HG03442 (cell line): ENCODE results near the gene A3GALT2.

Source experiments
- ATAC-seq: cut with Tn5 transposase; IDR thresholded peaks from one replicate; pipeline ENCODE4 v1.9.1; 2021; ENCODE audit warnings: mild to moderate bottlenecking, moderate library complexity; ENCODE audit not compliant: unreplicated experiment

Gene A3GALT2

DNA sequence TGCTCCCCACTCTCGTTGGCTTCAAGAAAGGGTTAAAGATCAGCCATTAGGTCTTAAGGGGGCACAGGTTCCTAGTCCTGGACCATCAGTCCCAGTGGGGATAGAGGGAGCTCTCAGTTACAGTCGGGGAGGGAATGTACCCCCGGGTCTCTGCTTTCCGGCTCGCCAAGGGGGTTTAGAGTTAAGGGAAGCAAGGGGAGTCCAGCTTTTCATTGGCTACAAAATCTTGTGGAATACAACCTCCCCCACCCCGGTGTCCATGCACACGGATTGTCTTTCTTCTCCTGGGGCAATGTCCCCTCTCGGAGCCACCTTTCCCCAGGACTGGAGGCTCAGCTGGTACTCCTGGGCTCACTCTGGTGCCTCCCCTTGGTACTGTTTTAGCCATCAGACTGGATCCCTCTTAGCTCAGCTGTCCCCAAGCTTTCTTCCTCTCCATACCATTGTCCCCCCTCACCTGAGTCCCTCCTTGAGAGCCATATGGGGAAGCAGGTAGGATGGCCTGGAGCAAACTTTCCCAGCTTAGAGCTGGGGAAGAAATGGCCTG is at the start of gene A3GALT2:
Gene A3GALT2 (minus strand): TSS at position 480 of the 547 bp plus-strand sequence. CDS start 0 bp downstream, at position 480.
- ATAC-seq = no peak

DNA sequence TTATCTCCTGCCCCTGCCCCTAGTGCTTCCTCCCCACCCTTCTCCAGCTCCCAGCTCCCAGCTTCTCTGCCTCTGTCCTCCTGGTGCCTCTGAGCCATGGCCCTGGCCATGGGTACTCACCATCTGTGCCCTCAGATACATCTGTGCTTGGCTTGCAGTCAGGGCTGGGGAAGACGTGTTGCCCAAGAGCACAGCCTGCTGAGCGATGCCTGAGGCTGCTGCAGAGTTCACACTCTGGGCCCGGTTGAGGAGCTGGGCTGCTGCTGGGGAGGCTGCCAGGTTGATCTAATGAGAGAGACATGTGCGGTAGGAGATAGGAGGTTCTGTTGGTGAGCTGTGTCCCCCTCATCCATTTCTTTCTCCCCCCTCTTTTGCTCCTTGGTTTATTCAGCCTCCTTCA is 49.4 kb upstream of the A3GALT2 start:
- ATAC-seq = no peak

DNA sequence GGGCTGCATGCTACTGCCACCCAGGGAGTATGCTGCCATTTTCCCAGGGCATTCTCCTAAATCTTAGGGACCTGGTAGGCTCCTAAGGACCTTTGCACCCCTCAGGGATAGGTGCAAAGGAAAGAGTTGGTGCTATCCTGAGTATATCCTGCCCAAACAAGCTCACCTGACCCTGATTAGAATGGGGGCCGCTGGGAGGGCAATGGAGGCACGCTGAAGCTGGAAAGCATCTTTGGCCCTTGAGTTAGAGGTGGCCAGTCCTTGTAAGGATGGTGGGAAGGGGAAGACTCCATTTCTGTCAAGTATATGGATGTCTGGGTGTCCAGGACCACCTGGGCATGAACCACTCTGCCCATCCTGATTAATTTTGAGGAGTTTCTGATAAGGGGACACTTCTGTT is 48.9 kb upstream of the A3GALT2 start:
- no peak for ATAC-seq

DNA sequence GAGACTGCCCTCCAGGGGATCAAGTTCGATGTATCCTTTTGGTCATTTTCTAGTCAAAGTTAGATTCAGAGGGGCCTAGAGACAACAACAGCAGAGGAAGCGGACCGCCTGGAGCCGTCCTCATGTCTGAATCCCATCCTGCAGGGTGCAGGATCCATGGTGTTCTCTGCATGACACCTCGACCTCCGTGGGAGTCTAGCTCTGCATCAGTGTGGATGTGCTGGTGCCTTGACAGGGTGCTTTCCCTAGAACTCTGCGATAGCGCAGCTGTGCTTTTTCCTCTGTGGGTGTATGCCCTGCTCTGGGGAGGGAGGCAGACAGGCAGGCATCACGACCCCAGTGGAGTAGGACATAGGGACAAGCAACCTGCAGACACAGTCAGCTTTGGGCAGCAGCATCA is 48.2 kb upstream of the A3GALT2 start:
- no peak for ATAC-seq

DNA sequence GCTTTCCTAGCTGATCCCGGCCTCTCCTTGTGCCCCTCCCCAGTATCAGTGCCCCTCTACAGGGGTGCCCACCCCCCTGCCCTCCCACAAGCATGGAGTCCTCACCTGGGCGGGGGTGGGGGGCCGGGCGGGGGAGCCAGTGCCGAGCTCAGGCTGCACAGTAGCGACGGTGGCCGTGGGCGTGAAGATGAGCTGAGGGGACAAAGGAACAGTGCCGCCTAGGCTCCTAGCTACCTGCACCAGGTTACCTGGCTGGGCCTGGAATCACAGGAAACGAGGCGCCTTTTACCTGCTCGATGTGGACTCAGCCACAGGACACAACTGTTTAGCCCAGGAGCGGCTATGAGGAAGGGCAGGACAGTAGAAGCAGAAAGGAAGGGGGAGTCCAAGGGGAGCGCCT is 47.5 kb upstream of the A3GALT2 start:
- ATAC-seq = no peak

DNA sequence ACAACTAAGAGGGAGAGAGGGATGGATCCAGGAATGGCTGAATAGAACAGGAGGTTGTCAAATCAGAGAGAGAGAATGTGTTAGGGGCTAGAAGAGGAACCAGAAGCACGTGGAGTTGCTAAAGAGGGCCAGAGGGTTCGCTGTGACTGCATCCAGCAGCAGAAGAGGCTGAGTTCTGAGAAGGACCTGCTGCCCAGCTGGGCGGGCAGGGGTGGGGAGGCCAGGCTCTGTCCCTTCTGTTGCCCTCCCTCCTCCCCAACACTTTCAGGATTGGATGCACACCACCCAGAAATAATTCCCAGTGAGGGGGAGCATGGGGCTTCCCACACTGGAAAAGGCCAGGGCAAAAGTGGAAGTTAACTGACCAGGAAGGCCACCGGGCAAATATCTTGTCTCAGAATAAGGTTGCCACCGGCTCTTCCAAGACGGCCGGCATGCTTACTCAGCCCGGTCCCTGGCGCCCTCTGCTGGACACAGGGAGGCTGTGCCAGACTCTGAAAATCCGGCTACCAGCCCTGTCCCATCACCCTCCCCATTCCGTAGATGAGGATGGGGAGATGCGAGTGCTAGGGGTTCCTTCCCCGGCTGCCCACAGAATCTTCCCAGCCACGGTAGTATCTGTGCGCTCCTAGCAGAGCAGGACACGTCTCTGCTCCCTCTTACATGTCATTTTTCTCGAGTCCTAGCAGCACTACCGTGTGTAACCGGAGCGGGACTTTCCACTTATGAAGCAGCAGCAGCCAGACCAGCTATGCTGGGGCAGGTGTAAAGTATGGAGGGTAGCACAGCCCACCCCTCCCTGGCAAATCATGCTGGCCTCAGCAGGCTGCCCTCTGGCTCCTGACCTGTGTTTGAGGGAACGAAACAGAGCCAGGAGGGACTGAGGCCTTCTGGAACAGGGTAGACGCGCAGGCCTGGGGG is 46.8 kb upstream of the A3GALT2 start:
- ATAC-seq = no peak

DNA sequence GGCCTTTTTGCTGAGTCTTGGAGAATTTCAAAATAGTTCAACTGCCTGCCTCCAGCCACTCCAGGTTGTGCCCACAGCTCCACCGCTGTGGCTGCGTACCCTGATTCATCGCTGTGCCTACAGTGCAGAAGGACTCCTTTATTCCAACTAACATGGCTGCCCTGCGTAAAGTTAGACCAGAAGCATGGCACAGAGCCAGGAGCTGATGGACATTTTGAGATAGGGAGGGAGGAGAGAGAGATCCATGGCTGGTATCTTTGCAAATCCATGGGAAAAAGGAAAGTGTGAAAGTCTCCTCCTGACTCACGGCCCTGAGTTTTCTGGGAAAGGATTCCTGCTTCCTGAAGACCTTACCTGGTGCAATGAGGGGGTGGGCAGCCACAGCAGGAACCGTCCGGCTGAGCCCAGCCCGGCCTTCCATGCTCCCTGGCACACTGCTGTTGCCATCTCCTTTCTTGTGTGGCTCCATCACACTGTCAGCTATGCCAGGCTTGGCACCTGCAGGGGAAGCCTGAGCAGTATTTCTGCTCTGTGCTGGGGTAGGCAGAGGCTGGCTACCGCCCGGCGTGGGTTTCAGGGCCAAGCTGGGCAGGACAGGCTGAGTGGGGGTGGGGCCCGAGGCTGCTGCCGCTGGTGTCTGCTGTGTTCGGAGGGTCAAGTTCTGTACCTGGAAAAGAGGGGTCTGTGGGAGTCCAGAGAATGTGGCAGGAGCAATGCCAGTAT is 46.0 kb upstream of the A3GALT2 start:
- no peak for ATAC-seq

DNA sequence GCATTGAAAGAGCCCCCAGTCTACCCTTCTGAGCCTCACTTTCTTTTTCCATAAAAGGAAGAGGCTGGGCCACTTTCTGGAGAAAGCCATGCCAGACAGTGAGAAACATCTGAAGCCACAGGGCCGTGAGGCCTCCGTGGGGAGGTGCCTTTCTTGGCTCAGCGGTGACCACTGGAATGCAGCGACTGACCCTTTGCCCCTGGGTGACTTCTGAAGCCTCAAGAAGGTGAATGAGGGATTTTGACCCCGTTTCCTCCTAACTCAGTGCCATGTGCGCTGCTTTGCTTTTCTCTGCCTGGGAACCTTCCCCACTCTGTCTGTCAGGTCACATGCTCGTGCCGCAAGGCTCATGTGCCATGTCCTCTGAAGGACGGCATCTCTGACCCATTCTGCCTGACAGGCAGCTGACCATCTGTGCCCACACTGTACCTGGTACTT is 44.7 kb upstream of the A3GALT2 start:
- ATAC-seq = no peak

DNA sequence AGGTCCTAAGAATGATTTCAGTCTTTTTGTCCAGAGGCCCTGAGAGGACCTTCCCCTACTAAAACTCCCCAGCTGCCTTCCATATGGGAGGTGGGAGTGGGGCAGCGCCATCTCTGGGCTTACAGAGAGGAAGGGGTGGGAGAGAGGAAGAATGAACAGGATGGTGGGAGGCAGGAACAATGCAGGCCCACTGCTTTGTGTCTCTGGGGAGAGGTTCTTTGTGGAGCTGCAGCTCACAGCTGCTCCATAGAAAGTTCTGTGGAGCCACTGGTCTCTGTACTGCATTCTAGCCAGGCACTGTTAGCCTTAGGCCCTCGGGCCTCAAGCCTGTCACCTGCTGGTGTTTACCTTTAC is 43.6 kb upstream of the A3GALT2 start:
- no peak for ATAC-seq

DNA sequence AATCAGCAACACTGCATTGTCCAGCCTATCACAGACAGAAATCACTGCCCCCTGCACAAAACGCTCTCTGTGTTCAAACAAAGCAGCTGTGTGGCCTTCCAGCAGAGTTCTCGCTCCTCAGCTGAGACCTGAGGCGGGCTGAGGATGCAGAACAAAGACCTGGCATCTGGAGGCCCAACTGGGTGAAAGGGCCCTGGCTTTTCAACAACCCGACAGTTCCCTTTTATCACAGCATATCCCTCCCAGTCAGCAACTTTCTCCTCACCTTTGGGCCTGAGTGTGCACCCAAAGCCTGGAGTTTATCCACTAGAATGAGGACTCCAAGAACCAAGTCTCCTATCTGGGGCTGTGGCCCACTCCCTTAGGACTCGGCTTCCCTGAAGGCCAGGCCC is 42.6 kb upstream of the A3GALT2 start:
- no peak for ATAC-seq

DNA sequence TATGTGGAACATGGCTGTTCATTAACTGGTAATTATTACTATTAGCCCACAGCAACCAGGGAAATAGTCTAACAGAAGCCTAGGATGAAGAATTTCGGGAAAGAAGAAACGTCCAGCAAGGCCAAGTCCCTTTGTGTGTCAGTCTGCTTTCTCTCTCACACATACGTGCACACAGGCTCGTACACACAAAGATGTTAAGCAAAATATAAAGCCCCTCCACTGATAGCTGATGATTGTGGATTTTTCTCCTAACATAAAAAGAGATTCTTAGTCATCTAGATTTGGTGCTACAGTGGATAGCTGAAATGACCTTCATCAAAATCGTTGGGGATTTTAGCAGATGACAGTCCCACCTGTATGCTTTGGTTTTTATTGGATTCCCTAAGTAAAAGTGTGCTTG is 42.1 kb upstream of the A3GALT2 start:
- no peak for ATAC-seq

DNA sequence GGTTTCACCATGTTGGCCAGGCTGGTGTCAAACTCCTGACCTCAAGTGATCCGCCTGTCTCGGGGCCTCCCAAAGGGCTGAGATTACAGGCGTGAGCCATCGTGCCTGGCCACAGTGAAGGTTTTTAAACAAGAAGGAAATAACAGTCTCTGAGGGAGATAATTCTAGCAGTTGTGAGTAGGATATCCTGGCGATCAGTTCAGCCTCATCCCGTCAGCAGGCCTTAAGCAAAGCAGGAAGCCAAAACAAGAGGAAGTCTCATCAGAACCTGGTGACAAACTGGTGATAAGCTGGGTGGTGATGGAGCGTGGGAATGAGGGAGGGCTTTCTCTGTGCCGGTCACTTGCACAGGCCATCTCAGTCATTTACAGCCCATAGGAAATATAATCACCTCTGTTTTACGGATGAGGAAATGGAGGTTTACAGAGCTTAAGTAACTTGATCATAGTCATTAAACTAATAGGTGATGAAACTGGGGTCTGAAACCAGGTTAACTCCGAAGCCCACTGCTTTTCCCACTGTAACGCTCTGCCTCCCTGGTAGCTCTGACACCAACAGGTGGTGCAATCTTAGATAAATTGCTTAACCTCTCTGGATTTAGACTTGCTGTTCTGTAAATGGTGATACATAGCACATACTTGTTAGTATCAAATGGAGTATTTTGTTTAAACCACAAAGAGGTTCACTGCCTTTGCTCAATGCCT is 40.8 kb upstream of the A3GALT2 start:
- ATAC-seq = no peak

DNA sequence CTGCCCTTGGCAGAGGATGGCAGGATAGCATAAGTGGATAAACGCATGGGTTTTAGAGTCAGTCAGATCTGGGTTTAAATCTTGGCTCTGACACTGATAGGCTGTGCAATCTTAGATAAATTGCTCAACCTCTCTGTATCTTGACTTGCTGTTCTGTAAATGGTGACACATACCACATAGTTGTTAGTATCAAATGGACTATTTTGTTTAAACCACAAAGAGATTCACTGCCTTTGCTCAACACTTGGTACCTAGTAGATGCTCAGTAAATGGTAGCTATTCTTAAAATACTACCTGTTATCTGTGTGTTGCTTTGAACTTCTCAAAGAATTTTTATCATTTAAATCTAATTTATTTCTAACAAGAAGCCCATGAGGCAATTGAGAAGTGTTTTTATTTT is 39.5 kb upstream of the A3GALT2 start:
- no peak for ATAC-seq

DNA sequence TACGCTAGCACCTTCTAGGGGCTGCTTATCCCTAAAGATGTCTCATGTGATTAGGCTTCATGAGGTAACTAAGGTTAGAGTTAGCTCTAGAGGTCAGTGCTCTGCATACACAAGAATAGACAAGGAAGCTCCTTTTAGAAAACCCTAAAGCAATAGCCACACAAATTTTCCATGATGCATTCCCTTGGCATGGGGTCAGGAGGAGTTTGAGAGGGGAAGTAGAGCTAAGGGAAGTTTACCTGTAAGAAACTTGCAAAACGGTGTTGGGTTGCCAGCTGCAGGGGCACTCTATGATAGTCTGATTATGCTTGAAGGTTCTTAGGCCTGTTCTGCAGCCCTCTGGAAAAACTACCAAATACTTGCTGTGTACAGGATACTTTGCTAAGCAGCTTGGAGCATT is 39.0 kb upstream of the A3GALT2 start:
- no peak for ATAC-seq

DNA sequence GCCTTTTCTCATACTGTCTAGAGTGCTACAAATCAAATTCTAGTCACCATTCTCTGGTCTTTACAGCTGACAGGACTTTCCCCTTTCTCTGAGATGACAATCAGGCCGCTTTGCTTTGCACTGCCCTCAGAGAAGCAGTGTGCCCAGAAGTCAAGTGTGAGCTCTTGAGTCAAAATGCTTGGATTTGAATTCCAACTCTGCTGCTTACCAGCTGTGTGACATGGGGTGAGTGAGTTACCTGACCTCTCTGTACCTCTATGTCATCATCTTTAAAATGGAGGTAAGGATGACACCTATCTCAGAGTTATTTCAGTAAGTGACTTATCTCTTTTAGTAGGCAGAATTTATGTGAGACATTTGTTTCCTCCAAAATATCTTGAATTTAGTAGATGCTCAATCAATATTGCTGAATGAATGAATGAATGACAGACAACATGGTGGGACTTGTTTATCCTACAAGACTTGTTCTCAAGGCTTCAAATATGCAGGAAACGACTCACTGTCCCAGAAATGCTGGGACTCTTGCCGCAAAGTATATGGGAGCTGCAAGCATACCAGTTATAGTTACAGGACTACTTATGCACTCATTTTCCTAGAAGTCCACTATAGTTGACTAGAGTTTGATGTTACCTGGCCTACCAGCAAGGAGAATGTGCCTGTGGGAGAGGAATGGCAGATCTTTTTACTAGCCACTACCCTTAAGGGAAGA is 38.1 kb upstream of the A3GALT2 start:
- no peak for ATAC-seq

DNA sequence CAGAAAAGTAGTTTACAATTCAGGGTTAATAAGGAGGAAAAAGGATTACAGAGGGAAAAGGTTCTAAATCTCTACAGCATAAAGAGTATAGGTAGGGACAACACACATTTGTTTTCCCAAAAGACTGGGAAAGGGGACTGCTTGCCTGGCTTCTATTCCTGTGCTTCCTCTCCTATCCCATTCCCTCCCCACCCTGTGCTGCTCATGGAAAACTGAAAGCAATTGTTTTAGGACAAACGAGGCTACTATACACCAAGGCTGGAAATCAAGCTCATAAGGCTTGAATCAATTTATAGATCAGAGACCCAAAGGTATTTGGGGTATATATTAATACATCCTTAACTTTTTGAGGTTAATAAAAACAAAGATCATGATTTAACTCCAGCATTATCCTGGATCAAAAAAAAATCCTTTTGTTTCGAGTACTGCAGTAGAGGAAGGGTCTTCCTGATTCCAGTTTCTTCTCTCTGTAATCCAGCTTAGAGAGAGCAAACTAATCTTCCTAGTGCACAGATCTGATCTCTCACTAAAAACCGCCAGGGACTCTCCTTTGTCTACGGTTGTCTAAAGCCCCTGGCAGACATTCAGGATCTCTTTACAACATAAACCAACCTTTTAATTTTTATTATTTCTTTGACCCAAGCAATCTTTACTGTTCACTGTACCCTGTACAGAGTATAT is 37.4 kb upstream of the A3GALT2 start:
- ATAC-seq = no peak

DNA sequence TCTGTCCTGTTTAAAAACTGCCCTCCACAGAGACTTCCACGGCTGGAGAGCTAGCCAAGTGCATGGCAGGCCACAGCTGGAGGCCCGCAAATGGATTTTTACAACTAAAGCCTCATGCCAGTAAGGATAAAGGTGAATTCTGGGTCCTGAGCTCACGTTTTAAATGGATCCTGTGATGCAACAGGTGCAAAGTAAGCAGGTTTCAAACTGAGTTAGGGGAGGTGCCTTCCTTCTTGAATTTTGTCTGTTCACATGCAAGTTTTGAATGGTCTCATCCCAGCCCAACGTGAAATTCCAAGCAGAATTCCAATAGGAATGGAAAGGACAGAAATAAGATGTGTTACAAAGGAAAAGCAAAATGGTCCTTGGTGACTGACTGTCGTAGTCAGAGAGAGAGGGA is 36.2 kb upstream of the A3GALT2 start:
- no peak for ATAC-seq

DNA sequence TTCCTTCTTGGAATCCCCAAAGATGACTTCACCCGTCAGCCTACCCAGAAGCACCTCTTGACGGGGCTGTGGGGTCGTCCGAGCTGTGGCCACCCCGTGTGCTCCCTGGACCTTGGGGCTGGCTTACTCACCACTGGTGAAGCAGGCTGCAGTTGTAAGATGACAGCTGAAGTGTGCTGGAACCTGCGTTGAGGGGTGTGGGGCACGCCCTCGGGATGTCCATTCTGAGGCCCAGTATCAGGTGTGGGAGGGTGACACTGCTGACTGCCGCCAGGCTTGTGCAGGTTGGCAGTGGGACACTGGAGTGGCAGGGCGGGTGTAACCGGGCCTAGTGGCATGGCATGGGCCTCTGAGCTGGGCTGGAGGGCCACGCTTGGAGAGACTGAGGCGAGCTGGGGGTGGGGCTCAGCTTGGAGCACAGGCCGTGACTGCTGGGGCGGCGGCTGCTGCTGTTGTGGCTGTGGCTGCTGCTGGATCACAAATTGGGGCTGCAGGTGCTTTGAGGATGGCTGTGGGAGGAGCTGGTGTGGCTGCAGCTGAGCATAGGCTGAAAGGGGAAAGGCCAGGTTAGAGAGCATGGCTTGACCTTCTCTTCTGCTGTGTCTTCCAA is 33.9 kb upstream of the A3GALT2 start:
- ATAC-seq = no peak

DNA sequence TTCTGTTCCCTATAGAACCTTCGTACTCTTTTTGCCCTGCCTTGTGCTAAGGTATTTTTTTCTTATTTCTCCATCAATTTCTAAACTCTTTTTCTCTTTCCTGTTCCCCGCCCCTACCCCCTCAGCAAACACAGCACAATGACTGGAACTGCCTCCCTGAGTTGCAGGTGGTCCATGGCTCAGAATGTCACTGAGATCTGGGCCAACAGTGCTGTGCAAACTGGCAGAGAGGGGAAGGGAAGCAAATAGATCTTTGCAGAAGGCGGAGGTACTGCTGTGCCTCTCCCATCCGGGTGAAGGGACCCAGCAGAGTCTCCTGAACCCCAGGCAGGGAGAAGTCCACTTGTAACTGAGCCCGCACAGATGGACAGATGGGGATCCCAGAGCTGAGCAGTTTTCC is 32.6 kb upstream of the A3GALT2 start:
- no peak for ATAC-seq

DNA sequence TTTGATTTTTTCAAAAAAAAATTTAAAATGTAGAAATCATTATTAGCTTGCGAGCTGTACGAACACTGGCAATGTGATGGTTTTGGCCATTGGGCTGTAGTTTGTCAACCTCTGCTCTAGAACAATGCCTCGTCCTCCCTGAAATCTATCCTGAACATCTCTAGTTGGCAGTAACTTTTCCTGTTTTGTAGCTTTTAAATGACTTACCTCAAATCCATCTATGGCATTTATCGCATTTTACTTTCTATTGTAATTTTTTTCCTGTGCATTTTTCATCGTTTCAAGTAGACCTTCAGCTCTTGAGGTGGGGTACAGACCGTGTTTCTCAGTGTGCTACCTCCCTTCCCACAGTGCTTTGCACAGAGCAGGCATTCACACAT is 30.4 kb upstream of the A3GALT2 start:
- ATAC-seq = no peak
